NCI-H69 (cell line): Measurements from ENCODE around the gene DOCK1.
"Not testable (repeated sequence)": the region's sequence is repeated elsewhere in the genome, so short reads cannot be mapped to it uniquely, and the experiment has no call there.

Source experiments
- DNase-seq: peaks from one replicate; lab custom pipeline; 2025; lab: John Stamatoyannopoulos, UW

Gene DOCK1

GRCh38 chr10:126926568-126926967 lies 21.3 kb downstream of the DOCK1 start:
- DNase-seq = no peak

- no peak for DNase-seq
These were observed 22.6 kb downstream of the DOCK1 start for GRCh38 chr10:126927799-126928198.

DNA sequence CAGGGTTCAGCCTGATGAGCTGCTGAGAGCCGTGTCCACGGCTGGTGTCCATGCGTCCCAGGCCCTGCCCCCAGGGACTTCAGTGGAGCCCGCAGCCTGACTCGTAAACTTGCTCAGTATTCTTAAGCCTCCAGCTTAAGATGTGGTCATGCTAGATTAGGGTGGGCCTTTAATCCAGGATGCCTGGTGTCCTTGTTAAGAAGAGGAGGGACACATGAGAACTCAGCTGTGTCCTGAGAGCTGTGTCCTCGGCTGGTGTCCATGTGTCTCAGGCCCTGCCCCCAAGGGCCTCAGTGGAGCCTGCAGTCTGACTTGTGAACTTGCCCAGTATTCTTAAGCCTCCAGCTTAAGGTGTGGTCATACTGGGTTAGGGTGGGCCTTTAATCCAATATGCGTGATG lies 23.0 kb downstream of the DOCK1 start:
- no peak for DNase-seq

- no peak for DNase-seq
These were observed 24.2 kb downstream of the DOCK1 start for GRCh38 chr10:126929391-126929790.

DNA sequence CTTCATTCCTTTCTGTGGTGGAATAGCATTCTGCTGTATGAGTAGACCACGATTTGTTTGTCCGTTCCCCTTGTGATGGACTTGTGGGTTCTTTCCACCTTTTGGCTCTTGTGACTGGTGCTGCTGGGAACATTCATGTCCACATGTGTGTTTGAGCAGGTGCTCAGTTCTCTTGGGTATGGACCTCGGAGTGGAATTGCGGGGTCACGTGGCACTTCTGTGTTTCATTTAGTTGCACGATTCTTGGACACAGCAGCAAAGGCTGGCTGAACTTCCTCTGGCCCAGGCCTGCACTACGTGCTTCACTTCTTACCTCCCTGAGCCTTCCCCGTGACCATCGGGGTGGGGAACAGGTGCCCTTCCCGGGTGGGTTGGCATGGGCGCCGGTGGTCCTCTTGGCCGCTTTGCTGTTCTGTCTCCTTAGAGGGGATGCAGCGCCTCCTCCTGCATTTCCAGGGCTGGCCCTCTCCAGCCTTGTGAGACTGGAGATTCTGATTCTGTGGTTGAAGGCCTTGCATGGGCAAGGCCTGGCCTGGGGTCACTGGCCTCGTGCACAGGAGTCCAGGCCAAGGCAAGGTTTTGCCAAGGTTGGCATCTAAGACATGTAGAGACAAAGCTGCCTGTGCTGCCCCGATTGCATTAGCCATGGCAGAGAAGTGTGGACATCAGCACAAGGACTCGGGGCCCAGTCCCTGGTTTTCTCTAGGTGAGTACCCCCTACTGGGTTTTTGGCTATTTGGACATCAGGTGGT lies 25.1 kb downstream of the DOCK1 start:
- no peak for DNase-seq

DNA sequence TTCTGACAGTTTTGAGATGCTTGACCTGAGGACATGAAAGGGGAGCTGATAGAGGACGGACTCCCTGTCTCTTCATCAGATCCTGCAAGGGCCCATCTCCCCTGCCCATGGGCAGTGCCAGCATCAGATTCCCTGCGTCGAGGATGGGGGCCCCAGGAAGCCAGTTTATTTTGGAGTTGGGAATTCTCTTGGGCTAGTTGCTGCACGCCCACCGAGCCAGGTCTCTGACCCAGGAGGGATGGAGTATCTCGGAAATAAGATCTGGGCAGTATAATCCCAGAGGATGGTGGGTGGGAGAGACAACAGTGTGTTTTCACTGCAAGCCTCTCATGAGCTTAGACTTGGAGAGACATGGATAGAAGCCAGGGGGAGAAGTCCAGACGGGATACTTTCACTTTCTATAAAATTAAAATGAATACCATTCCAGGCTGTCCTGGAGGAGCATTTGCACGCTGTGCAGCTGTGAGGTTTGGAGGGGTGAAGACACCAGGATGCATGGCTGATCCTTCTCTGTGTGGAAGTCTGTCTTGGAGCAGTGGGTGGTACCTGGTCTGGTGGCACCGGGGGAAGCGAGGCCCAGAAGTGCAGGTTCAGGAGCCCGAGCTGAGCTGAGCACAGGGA lies 25.8 kb downstream of the DOCK1 start:
- no peak for DNase-seq

DNA sequence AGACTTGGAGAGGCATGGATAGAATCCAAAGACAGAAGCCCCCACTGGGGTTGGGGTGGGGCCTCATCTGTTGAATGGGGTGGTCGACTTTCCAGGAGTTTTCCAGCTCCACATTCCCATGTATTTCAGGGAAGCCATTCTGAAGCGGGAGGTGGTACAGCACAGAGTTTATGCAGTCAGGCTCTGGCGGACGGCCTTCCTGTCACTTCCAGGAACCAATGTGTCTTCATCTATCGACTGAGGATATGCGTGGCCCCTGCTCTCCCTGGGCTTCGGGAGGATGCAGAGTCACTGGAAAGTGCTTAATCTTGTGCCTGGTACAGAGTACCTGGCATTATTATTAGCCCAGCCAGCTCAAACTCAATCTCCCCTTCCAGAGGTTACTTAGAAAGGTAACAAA lies 26.3 kb downstream of the DOCK1 start:
- DNase-seq = no peak

DNA sequence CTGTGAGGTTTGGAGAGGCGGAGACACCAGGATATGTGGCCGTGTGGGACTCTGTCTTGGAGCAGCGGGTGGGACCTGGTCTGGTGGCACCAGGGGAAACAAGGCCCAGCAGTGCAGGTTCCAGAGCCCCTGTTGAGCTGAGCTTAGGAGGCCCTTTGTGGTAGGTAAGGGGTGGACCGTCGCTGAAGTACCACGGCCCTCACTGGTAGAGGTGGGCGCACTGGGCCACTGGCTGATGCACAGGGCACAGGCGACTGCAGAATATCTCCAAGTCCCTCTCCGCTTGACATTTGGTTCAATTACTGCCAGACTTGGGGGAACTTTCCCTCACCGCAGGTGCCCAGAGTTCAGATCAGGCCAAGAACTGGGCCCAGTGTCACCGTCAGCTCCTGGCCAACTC lies 27.3 kb downstream of the DOCK1 start:
- no peak for DNase-seq

- DNase-seq = no peak
These were observed 27.9 kb downstream of the DOCK1 start for GRCh38 chr10:126933116-126933515.

GRCh38 chr10:126935263-126935946 lies 30.2 kb downstream of the DOCK1 start:
- DNase-seq = no peak

DNA sequence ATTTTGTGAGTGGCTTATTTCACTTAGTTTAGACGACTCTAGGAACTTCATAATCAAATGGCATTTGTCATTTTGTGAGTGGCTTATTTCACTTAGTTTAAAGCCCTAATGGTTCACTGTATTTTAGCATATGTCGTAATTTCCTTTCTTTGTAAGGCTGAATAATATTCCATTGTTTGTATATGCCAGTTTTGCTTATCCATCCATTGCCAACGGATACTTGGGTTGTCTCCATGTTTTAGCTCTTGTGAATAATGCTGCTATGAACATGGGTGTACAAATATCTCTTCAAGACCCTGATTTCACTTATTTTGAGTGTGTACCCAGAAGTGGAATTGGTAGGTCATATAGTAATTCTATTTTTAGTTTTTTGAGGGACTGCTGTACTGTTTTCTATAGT lies 31.8 kb downstream of the DOCK1 start:
- DNase-seq = no peak

DNA sequence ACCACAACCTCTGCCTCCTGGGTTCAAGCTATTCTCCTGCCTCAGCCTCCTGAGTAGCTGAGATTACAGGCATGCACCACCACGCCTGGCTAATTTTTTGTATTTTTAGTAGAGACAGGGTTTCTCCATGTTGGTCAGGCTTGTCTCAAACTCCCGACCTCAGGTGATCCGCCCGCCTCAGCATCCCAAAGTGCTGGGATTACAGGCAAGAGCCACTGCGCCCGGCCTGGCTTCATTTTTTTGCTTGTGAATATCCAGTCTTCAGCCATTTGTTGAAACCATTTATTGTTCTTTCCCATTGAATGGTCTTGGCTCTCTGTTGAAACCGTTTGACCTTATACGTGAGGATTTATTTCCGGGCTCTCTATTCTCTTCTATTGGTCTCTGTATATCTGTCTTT lies 32.9 kb downstream of the DOCK1 start:
- DNase-seq = not testable (repeated sequence)

DNA sequence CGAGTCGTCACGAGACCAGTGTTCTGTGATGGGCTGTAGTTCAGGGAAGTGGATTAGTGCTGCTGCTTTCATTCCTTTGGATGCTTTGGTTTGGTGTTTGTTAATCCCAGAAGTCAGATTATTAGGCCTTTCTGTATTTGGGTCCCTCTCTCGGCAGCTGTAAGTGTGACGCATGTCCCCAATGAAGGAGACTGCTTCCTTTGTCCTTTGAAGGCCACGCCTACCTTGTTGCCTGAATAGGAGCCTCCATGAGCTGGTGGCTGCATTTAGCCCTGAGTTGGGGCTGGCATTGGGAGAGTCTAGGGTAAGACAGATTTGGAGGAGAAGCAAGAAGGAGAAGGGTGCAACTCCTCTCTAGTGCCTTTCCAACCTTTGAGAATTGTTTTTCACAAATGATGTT lies 34.5 kb downstream of the DOCK1 start:
- no peak for DNase-seq

DNA sequence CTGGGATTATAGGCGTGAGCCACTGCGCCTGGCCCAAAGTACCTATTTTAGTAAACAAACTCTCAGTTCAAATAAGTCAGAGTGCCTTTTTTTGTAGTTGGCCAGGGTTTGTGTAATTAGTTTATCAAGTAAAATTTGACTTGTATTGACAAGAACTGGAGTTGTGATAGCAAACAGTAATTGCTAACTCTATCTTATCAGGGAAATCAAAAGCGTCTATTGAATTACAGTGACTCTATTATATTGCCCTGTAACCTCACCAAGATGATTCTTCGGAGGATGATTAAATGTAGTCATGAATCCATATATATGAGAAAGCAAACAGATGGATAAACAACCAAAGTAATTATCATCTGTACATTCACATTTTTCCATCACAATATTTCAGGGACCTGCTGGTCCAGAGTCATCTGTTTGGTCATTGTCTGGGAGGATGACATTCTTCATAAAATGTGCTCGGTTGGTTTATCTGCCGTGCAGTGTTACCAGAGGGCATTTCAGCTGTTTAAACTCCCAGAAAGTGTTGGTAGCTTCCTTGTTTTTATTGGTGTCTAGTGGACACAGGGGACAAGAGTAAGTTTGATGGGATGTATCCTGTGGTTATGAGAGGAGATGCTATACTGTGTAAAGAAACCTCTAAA lies 35.6 kb downstream of the DOCK1 start:
- DNase-seq = no peak

- DNase-seq = no peak
These were observed 39.0 kb downstream of the DOCK1 start for GRCh38 chr10:126944191-126944590.

GRCh38 chr10:126945351-126946030 lies 40.3 kb downstream of the DOCK1 start:
- DNase-seq = no peak

DNA sequence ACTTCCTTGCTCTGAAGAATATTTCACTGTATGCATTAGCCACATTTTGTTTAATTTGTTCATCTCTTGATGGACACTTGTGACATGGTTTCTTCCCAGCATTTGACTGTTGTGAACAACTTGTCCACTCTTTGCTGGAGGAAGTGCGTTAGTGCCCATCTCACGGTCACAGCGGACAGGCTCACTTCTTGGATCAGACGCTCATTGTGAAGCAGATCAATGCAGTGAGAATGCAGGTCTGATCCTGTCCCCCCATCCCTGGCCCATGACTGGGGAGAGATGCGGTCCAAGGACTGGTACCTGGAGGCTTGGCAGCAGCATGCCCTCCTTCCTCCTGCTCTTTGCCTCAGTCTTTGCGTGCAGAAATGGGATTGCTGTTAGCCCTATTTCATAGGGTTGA lies 41.5 kb downstream of the DOCK1 start:
- no peak for DNase-seq

DNA sequence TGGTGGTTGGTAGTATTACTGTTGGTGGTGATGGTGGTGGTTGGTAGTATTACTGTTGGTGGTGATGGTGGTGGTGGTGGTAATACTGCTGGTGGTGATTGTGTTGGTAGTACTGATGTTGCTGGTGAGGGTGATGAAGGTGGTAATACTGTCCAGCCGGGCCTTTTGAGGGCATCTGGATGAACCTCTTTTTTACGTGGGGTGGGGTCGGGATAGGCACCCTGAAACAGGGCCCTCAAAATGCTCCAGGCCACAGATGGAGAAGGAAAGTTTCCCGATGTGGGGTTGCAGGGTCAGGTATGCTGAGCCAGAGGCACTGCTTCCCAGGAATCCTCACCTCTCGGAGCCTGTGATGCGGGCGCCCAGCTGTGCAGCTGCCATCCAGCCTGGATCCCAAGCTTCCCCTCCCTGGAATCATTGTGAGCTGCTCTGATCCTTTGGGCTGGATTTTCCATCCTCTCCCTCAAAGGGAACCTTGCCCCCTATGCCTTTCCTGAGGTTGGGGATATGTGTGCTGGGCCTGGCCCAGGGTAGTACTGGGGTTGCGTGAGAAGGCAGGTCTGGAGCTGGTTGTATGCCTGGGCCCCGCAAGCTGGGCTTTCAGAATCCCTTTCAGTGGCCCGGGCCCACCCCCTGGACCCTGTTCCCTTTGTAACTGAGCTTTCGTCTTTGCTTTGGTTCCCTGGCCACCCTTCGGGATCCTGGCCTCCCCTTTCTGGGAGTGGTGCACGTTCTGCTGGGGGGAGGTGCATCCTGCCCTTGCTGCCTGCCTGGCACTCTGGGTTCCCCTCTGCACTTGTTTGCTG lies 43.3 kb downstream of the DOCK1 start:
- DNase-seq = no peak

- no peak for DNase-seq
These were observed 43.9 kb downstream of the DOCK1 start for GRCh38 chr10:126949161-126949503.

DNA sequence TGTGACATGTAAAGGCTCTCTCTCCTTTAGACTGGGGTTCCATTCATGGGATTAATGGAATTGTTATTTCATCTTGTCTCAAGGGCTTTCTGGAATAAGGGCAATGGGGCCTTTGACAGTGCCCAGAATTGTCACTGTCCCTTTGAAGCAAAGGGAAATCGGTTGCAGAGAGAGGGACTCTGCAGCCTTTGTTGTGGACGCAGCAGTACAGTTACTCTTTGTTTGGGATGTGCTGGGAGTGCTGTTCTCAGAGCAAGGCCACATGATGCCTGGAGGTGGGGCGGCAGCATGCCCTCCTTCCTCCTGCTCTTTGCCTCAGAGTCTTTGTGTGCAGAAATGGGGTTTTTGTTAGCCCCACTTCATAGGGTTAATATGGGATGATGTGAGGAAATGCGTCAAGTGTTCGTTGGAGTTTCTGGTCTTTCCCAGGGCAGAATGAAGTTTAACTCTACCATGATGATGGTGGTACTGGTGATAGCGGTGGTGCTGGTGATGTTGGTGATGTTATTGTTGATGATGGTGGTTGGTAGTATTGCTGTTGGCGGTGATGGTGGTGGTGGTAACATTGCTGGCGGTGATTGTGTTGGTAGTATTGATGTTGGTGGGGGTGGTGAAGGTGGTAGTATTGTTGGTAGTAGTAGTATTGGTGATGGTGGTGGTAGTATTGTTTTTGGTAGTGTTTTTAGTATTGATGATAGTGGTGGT lies 45.3 kb downstream of the DOCK1 start:
- DNase-seq = no peak

DNA sequence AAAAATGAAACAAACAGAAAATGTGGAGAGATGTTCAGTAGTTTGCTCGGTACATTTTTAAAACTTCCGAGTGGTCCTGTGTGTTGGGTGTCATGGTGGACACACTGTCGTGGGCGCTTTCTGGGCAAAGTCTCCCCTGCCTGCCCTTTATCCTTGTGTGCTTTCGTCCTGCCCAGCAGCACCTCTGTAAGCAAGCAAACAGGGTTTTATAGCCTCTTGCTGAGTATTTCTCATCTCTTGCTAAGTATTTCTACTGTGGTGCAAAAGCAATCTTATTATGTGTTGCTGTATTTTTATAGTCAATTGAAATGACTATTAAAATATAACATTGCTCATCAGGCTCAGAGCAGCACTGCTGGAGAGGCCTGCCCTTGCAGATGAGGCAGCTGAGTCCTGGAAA lies 48.7 kb downstream of the DOCK1 start:
- no peak for DNase-seq
